Subcutaneous abdominal adipose tissue (tissue), 5 donors: Measurements from ENCODE around the gene ANXA2R.
"Not testable (repeated sequence)": the region's sequence is repeated elsewhere in the genome, so short reads cannot be mapped to it uniquely, and the experiment has no call there.

Experiments
- H3K27ac ChIP-seq: one replicate; pipeline ENCODE4 v1.7.0; 2013; ENCODE audit warnings: low read depth, mild to moderate bottlenecking, inconsistent platforms, low read length, moderate library complexity
- H3K27me3 ChIP-seq, 5 donors: one replicate each; pipeline ENCODE4 v1.7.0; 2013; ENCODE audit warnings: low read length in 5 of 5, inconsistent platforms in 1 of 5; ENCODE audit not compliant: control insufficient read depth in 5 of 5, insufficient read depth in 4 of 5
- H3K36me3 ChIP-seq, 5 donors: one replicate each; pipeline ENCODE4 v1.7.0; 2013; ENCODE audit warnings: low read length in 5 of 5; ENCODE audit not compliant: control insufficient read depth in 5 of 5, insufficient read depth in 5 of 5
- H3K4me1 ChIP-seq, 5 donors: one replicate each; pipeline ENCODE4 v1.7.0; 2013; ENCODE audit warnings: low read length in 5 of 5, mild to moderate bottlenecking in 3 of 5, moderate library complexity in 1 of 5; ENCODE audit not compliant: control insufficient read depth in 5 of 5, insufficient read depth in 5 of 5
- H3K4me3 ChIP-seq, 5 donors: one replicate each; pipeline ENCODE4 v1.7.0; 2013; ENCODE audit warnings: low read length in 5 of 5, low read depth in 1 of 5
- H3K9ac ChIP-seq, 5 donors: one replicate each; pipeline ENCODE4 v1.7.0; 2013; ENCODE audit warnings: low read length in 5 of 5, mild to moderate bottlenecking in 4 of 5, moderate library complexity in 3 of 5
- H3K9me3 ChIP-seq, 5 donors: one replicate each; pipeline ENCODE4 v1.7.0; 2013; ENCODE audit warnings: low read length in 5 of 5; ENCODE audit not compliant: control insufficient read depth in 5 of 5
- donor health status: healthy.
- donor health status: healthy.
- donor health status: healthy.
- donor health status: healthy.
- donor health status: healthy.

The ANXA2R gene

DNA sequence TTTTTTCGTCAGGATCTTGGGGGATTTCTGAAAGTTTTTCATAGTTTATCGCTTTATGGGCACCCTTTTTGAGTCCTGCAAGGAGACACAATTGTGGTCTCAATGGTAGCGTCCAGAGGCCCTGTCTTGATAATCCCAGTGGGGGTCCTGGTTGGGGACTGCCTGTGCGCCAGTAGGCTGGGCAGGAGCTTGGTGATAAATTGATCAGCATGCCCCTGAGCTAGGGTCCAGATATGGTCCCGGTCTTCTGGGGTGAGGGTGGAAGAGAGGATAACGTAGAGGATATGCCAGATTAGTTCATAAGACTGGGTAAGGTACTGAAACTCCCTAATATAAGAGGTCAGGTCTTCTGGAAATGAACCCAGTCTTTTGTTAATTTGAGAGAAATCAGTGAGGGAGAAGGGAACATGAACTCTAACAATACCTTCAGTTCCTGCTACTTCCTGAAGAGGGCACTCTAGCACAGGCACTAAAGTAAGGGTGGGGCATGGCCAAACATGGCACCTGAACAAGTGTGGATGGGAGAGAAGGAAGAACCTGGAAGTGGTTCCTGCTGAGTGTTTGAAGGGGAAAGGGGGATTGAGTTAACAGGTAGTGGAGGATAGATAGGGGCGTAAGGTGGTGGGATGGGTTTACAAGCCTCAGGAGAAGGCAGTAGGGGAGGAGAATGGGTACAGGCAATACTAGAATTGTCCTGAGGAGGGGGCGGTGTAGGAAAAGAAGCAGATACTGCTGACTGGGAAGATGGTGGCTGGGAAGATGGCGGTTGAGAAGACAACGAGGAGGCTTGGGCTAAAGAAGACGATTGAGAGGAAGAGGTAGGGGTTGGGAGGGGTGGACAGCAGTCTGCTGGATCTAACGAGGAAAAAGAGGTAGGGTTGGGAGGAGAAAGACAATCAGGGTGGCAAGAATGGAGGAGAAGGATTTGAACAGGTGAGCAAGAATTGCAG lies 33.8 kb upstream of the ANXA2R start:
- Histone ChIP-seq H3K9me3 (no peaks in the 10 kb centered on the region), H3K36me3 (peaks cover 6 to 26% (median 12%) of the 10 kb centered on the region in 5 donors), H3K9ac (no peak overlapping the region), H3K4me3 (no peak overlapping the region), H3K27ac (no peak overlapping the region), H3K27me3 (no peaks in the 10 kb centered on the region), H3K4me1 (peaks cover 2 to 21% (median 18%) of the 10 kb centered on the region in 5 donors)

DNA sequence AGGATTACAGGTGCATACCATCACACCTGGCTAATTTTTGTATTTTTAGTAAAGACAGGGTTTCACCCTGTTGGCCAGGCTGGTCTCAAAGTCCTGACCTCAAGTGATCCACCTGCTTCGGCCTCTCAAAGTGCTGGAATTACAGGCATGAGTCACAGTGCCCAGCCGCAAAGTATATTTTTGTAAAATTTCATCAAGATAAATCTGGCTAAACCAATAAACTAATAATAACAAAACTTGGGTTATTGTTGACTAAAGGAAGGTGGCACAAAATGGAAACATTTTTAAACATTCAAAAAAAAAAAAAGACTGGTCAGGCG lies 29.2 kb upstream of the ANXA2R start:
- Histone ChIP-seq H3K4me3 (peak overlapping the region in 1 of 5 donors; percentile 94), H3K36me3 (peaks cover 3 to 16% (median 11%) of the 10 kb centered on the region in 5 donors), H3K4me1 (peaks cover 8 to 38% (median 28%) of the 10 kb centered on the region in 5 donors)
- H3K27me3 ChIP-seq, H3K27ac ChIP-seq, H3K9ac ChIP-seq, H3K9me3 ChIP-seq: not testable (repeated sequence)

- Histone ChIP-seq H3K27ac (peak overlapping the region; percentile 97), H3K36me3 (peaks cover 3 to 16% (median 11%) of the 10 kb centered on the region in 5 donors), H3K9ac (peak overlapping the region; percentile 82 to 99 (median 94)), H3K4me3 (peak overlapping the region; percentile 94 to 99 (median 99)), H3K27me3 (no peaks in the 10 kb centered on the region), H3K4me1 (peaks cover 8 to 41% (median 33%) of the 10 kb centered on the region in 5 donors), H3K9me3 (no peaks in the 10 kb centered on the region)
These were observed 27.9 kb upstream of the ANXA2R start for GRCh38 chr5:43068037-43068436.

GRCh38 chr5:43066799-43067741 lies 27.0 kb upstream of the ANXA2R start:
- H3K4me3 ChIP-seq, result peak overlapping the region; percentile 94 to 99 (median 99)
- peaks cover 3 to 16% (median 11%) of the 10 kb centered on the region in 5 donors for H3K36me3 ChIP-seq
- H3K9ac ChIP-seq, result peak overlapping the region; percentile 82 to 99 (median 94)
- H3K4me1 ChIP-seq, result peaks cover 8 to 41% (median 33%) of the 10 kb centered on the region in 5 donors
- no peaks in the 10 kb centered on the region for H3K9me3 ChIP-seq
- peak overlapping the region; percentile 97 for H3K27ac ChIP-seq
- H3K27me3 ChIP-seq, result no peaks in the 10 kb centered on the region

GRCh38 chr5:43065948-43066798 lies 26.1 kb upstream of the ANXA2R start:
- no peaks in the 10 kb centered on the region for H3K9me3 ChIP-seq
- peak overlapping the region; percentile 94 to 99 (median 99) for H3K4me3 ChIP-seq
- peak overlapping the region; percentile 82 to 99 (median 94) for H3K9ac ChIP-seq
- peaks cover 8 to 41% (median 33%) of the 10 kb centered on the region in 5 donors for H3K4me1 ChIP-seq
- no peaks in the 10 kb centered on the region for H3K27me3 ChIP-seq
- H3K27ac ChIP-seq, result peak overlapping the region; percentile 97
- H3K36me3 ChIP-seq, result peaks cover 3 to 11% (median 7%) of the 10 kb centered on the region in 5 donors

GRCh38 chr5:43065387-43065947 lies 25.3 kb upstream of the ANXA2R start:
- H3K36me3 ChIP-seq, result peaks cover 0 to 4% (median under 1%) of the 10 kb centered on the region in 5 donors
- H3K27ac ChIP-seq, result peak overlapping the region; percentile 97
- H3K9ac ChIP-seq, result peak overlapping the region; percentile 73 to 99 (median 92)
- H3K4me3 ChIP-seq, result peak overlapping the region; percentile 94 to 99 (median 95)
- peaks cover 8 to 41% (median 33%) of the 10 kb centered on the region in 5 donors for H3K4me1 ChIP-seq
- H3K9me3 ChIP-seq, result no peaks in the 10 kb centered on the region
- no peaks in the 10 kb centered on the region for H3K27me3 ChIP-seq

DNA sequence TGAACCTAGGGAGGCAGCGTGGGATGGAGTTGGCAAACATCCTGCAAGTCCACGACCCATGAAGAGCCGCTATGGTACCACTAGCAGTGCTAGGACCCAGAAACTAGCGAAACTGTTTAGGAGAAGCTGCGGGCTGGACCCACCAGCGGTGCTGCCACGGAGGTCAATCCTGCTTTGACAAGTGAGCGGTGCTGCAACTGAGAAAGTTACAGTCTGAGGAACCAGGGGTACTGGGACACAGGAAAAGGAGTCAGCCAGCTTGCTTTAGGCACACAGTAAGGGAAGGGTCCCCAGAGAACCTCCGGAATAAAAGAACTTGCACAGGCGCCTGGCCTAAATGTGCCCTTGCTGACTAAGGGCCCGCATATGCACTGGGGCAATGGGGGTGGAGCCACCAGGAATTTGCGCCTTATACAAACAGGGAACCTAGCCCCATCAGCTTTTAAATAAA lies 23.6 kb upstream of the ANXA2R start:
- H3K27me3 ChIP-seq, result no peaks in the 10 kb centered on the region
- H3K36me3 ChIP-seq, result no peaks in the 10 kb centered on the region
- H3K4me1 ChIP-seq, result peaks cover 6 to 31% (median 24%) of the 10 kb centered on the region in 5 donors
- H3K4me3 ChIP-seq, result no peak overlapping the region
- peak overlapping the region; percentile 35 for H3K27ac ChIP-seq
- no peaks in the 10 kb centered on the region for H3K9me3 ChIP-seq
- no peak overlapping the region for H3K9ac ChIP-seq

- Histone ChIP-seq H3K27ac (no peak overlapping the region), H3K4me3 (no peak overlapping the region), H3K4me1 (peaks cover 0 to 12% (median 6%) of the 10 kb centered on the region in 5 donors), H3K9ac (no peak overlapping the region), H3K27me3 (no peaks in the 10 kb centered on the region), H3K36me3 (no peaks in the 10 kb centered on the region), H3K9me3 (no peaks in the 10 kb centered on the region)
These were observed 21.4 kb upstream of the ANXA2R start for GRCh38 chr5:43061352-43062075.
